WI38 (cell line): ENCODE data around the gene BCL2.

Experiments used
- H3K4me3 ChIP-seq: 2 replicates; pipeline ENCODE4 v1.5.1; 2011; ENCODE audit warnings: low read depth, mild to moderate bottlenecking, control low read depth, low read length
- TF ChIP-seq, protein P1 (sequence below): IDR thresholded peaks from 2 replicates; pipeline ENCODE4 v1.5.1; 2012; ENCODE audit warnings: low read depth, mild to moderate bottlenecking, control low read depth, low read length

BCL2 gene

DNA sequence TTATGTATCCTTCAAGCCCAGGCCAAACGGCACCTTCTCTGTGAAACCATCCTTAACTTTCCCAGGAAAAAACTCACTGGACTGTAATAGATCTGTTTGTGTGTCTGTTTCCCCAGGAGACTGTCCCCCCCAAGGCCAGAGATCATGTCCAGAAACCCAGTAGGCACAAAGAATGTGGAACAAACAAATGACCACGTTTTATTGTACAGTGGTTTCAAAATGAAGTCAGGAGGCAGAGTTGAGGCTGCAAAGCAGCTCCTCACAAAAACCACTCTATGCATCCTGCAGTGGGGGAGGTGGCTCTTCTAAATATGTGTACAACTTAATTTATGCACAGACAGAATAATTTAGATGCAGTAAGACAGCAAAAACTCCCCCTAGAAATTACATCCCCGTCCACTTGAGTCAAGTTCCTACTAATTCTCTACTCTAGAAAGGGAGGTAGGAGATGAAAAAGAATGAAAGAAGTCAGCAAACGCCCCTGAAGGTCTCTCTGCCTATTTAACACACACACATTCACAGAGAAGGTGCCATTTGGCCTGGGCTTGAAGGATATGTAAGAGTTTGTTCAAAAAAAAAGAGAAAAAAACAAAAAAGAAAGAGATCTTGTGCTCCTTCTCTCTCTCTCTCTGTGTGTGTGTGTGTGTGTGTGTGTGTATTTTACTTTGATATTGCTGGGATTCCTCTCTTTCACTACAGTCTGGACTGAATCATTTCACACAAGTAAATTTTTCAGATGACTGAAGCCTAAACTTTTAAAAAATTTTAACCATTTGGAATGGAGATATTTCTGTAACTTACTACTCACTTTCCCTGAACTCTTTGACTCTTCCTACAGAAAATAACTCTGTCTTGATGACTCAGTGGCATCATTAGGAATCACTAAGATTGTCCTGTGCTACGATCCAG lies 19.5 kb downstream of the BCL2 start:
- H3K4me3 ChIP-seq: no peak overlapping the region
- TF ChIP-seq, protein P1, sequence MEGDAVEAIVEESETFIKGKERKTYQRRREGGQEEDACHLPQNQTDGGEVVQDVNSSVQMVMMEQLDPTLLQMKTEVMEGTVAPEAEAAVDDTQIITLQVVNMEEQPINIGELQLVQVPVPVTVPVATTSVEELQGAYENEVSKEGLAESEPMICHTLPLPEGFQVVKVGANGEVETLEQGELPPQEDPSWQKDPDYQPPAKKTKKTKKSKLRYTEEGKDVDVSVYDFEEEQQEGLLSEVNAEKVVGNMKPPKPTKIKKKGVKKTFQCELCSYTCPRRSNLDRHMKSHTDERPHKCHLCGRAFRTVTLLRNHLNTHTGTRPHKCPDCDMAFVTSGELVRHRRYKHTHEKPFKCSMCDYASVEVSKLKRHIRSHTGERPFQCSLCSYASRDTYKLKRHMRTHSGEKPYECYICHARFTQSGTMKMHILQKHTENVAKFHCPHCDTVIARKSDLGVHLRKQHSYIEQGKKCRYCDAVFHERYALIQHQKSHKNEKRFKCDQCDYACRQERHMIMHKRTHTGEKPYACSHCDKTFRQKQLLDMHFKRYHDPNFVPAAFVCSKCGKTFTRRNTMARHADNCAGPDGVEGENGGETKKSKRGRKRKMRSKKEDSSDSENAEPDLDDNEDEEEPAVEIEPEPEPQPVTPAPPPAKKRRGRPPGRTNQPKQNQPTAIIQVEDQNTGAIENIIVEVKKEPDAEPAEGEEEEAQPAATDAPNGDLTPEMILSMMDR: no peak

DNA sequence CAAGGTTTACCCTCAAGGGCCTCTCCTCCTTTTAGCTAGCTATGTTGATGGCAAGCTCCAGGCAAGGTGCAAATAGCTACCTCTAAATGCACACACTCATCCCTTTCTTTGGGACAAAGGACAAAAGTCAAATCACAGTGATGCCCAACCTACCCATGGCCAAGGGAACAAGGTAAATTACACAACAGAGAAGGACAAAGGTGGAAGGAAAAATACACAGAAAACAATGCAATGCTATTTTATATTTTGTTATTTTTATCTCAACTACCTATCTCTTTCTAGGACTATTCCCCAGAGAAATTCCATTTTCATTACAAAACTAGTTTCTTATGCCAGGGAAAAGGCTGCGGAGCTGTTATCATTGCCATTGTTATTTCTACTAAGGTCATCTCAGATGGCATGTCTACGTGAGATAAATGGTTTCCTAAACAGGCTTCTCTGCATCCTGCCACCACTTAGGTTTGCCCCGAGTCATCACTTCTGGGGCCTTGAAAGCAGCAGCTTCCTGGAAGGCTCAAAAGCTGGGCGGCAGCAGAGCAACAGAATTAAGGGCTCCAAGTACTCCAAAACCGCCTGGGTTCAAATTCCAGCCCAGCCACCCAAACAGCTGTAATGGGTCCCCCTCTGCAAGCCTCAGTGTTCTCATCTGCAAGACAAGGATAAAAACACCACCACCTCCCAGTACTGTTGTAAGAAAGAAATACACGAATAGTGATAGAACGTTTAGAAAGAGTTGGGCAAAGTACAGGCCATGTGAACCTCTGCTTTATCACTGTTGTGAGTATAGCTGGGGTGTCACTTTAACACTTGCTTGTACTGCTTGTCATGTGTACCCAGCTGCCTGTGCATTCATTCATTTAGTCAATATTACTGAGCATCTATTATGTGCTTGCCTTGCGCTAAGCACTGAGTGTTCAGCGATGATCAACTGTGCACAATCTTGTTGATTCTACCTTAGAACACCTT lies 20.9 kb downstream of the BCL2 start:
- no peak overlapping the region for H3K4me3 ChIP-seq
- TF ChIP-seq, protein P1: no peak

DNA sequence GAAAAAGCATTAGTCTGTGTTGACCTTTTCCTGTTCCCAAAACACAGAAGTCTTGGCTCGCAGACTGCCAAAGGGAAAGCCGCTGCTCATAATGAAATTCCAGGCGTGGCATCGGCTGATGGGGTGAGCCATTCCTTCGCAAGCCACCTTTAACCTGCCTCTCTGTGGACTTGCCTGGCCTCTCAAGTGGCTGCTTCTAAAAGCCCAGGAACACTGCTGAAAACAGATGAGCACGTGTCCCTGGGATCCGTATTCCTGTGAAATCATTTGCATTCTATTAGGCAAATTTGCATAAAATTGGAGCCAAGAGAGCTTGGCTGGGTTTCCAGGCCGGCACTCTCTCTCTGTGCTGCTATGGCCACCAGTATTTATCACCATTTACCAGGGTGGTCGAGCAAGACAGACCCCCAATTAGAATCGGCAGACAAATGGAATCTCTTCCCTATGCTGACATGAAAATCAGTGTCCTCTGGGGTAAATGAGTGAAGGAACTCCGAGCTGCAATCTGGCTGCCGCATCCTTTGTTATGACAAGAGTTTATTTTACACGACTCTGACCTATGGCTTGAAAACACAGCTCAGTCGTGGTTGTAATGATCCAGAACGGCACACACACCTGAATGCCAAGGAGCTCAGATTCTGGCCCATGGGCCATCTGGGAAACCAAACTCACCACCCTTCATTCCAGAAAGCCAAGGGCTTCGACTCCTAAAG lies 21.7 kb downstream of the BCL2 start:
- no peak overlapping the region for H3K4me3 ChIP-seq
- TF ChIP-seq, protein P1: no peak

DNA sequence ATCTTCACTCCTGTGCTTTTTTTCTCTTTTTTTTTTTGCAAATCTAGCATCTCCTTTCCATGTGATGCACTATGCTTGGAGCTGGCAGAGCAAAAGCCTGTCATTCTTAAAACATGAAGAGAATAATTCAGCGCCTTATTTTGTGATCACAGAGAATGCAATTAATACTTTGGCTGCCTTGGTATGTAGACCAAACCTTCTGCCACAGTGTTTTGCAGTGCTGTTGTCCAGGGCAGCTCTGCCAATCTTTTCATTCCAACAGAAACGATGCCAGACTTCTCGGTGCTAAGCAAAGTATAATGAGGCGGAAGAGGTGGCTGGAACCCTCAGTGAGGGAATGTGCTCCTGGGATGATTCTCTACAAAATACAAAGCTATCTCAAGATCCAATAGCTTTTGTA lies 25.6 kb downstream of the BCL2 start:
- no peak overlapping the region for H3K4me3 ChIP-seq
- TF ChIP-seq, protein P1: no peak

DNA sequence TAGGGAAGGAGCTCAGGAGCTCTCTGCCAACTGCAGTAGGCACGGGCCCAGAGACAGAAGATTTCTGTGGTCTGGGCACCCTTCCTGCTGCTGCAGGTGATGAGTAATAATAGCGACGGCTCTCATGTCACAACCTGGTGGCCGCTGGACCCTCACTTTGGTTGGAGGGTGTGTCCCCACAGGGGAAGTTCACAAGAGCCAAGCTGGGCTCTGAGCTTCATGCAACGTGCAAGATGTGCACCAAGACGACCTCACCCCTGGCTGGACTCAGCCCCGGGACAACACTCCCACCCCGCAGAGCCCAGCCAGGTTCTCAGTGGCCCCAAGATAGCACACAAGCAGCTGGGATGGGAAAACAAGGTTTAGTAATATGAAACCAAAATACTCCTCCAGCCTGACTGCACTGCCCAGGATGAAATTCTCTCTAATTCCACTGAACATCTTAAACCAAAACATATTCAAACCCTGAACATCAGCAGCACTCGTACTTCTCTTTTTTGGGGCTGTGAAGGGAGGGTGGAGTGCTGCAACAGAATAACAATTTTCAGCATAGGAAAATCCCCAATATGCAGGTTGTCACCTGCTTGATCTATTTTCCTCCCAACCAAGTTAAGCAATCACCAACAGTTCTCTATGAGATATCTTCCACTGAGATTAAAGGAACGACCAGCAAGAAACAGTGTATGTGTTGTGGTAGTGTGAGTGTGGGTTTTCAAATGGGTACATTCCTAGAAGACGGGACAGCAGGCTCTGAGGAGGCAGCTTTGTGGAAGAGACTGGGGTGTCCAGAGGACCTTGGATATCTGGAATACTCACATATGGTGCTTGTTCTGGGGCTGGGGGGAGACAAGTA lies 26.5 kb downstream of the BCL2 start:
- no peak overlapping the region for H3K4me3 ChIP-seq
- TF ChIP-seq, protein P1: no peak

DNA sequence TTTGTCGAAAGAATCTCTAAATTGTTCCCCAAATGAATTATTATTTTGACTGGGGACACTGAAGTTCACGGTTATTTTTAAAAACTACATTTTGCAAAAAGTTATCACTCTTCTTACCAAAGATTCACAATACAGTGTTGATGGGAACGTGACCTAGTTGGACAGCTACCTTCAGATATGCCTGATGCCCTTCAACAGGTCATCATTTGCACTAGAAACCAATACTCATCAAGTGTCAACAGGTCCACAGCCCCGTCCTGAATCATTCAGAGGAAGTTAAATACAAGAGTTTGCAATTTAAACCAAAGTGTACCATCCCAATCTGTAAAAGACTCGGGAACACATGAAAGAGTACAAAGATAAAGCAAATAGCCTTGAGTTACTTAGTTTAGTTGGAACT lies 28.3 kb downstream of the BCL2 start:
- TF ChIP-seq, protein P1: no peak
- H3K4me3 ChIP-seq: no peak overlapping the region
